Thymus (tissue), 11 donors: Measurements from ENCODE around the gene RASA2. TPM values are rescaled to one million over a fixed set of nuclear protein-coding genes. Genes with fewer than 3 reads are reported as not detected.

ENCODE experiments used
- DNase-seq, 9 donors: peaks; one replicate each; pipeline ENCODE4 v3.0.0-alpha.2; 2013; ENCODE audit warnings: low spot score in 9 of 9, low read depth in 6 of 9, missing footprints in 1 of 9
- H3K27ac ChIP-seq, 2 donors: one replicate each; pipeline ENCODE4 v1.5.1; 2013; ENCODE audit warnings: control low read depth in 1 of 2, low read depth in 1 of 2, low read length in 1 of 2, mild to moderate bottlenecking in 1 of 2, moderate library complexity in 1 of 2
- H3K27me3 ChIP-seq, 2 donors: one replicate each; pipeline ENCODE4 v1.5.1; 2013; ENCODE audit warnings: low read length in 1 of 2; ENCODE audit not compliant: control insufficient read depth in 2 of 2, insufficient read depth in 1 of 2
- H3K36me3 ChIP-seq, 2 donors: one replicate each; pipeline ENCODE4 v1.5.1; 2013; ENCODE audit warnings: low read length in 1 of 2, mild to moderate bottlenecking in 1 of 2, moderate library complexity in 1 of 2; ENCODE audit not compliant: control insufficient read depth in 2 of 2, insufficient read depth in 2 of 2
- H3K4me1 ChIP-seq, 2 donors: one replicate each; pipeline ENCODE4 v1.5.1; 2013; ENCODE audit warnings: low read length in 2 of 2; ENCODE audit not compliant: control insufficient read depth in 2 of 2, insufficient read depth in 2 of 2
- H3K4me3 ChIP-seq, 2 donors: one replicate each; pipeline ENCODE4 v1.5.1; 2013; ENCODE audit warnings: low read length in 2 of 2, control low read depth in 1 of 2, mild to moderate bottlenecking in 1 of 2
- H3K9me3 ChIP-seq, 2 donors: one replicate each; pipeline ENCODE4 v1.5.1; 2013; ENCODE audit warnings: low read length in 1 of 2, mild to moderate bottlenecking in 1 of 2; ENCODE audit not compliant: control insufficient read depth in 2 of 2, insufficient read depth in 1 of 2
- WGBS: extraction: QIAGEN DNeasy Blood & Tissue Kit; methylation state at CpG from one replicate; pipeline ENCODE4 v1.1.7; 2013; 5-methylcytosine and 5-hydroxymethylcytosine counted together
- polyA plus RNA-seq: library from polyadenylated mRNA; stranded (reverse); fragments of 200-250 nt; gene quantifications from one replicate; pipeline ENCODE4 v1.2.3, GENCODE V29; 2013
- total RNA-seq: library from RNA; stranded (reverse); fragments of 120-200 nt; gene quantifications from one replicate; pipeline ENCODE4 v1.2.4, GENCODE V29; 2013
- donor health status: healthy.

Gene RASA2
- total and polyA plus RNA-seq, 2 donors: 16.0 to 21.1 TPM

GRCh38 chr3:141454906-141455602 lies 31.8 kb upstream of the RASA2 start:
- Histone ChIP-seq H3K27me3 (no peaks in the 10 kb centered on the region), H3K4me1 (peaks cover 4 to 5% of the 10 kb centered on the region in 2 donors), H3K36me3 (no peaks in the 10 kb centered on the region), H3K27ac (no peak overlapping the region), H3K4me3 (no peak overlapping the region), H3K9me3 (no peaks in the 10 kb centered on the region)
- WGBS: 73% methylated on average over 20 of the region's 20 CpGs
- DNase-seq: peak in 7 of 9 donors; percentile 35 to 74 (median 52)

- no peak for DNase-seq
- no peaks in the 10 kb centered on the region for H3K36me3 ChIP-seq
- no peaks in the 10 kb centered on the region for H3K27me3 ChIP-seq
- WGBS: 95% methylated on average over 18 of the region's 18 CpGs
- H3K4me1 ChIP-seq: peaks cover 4 to 5% of the 10 kb centered on the region in 2 donors
- no peaks in the 10 kb centered on the region for H3K9me3 ChIP-seq
- H3K27ac ChIP-seq: no peak overlapping the region
- H3K4me3 ChIP-seq: no peak overlapping the region
Observed at GRCh38 chr3:141455603-141456300, 31.1 kb upstream of the RASA2 start.

GRCh38 chr3:141456301-141456625 lies 30.6 kb upstream of the RASA2 start:
- DNase-seq: no peak
- Histone ChIP-seq H3K9me3 (no peaks in the 10 kb centered on the region), H3K27ac (no peak overlapping the region), H3K4me3 (no peak overlapping the region), H3K36me3 (no peaks in the 10 kb centered on the region), H3K27me3 (no peaks in the 10 kb centered on the region), H3K4me1 (peaks cover 4 to 5% of the 10 kb centered on the region in 2 donors)
- 97% methylated on average over 11 of the region's 11 CpGs for WGBS

- Histone ChIP-seq H3K9me3 (no peaks in the 10 kb centered on the region), H3K27ac (no peak overlapping the region), H3K4me1 (peaks cover 0 to 4% of the 10 kb centered on the region in 2 donors), H3K36me3 (no peaks in the 10 kb centered on the region), H3K27me3 (no peaks in the 10 kb centered on the region), H3K4me3 (no peak overlapping the region)
- 93% methylated on average over 3 of the region's 3 CpGs for WGBS
- DNase-seq: no peak
Observed at GRCh38 chr3:141457624-141458236, 29.1 kb upstream of the RASA2 start.

- DNase-seq: no peak
- no peaks in the 10 kb centered on the region for H3K27me3 ChIP-seq
- no peak overlapping the region for H3K27ac ChIP-seq
- WGBS: 93% methylated on average over 7 of the region's 7 CpGs
- peaks cover 0 to 5% of the 10 kb centered on the region in 2 donors for H3K4me1 ChIP-seq
- H3K4me3 ChIP-seq: no peak overlapping the region
- no peaks in the 10 kb centered on the region for H3K36me3 ChIP-seq
- H3K9me3 ChIP-seq: peaks cover 0 to 8% of the 10 kb centered on the region in 2 donors
Observed at GRCh38 chr3:141459008-141459407, 27.8 kb upstream of the RASA2 start.

- peak; percentile 54 to 90 (median 78) for DNase-seq
- 36% methylated on average over 10 of the region's 10 CpGs for WGBS
- H3K4me3 ChIP-seq: no peak overlapping the region
- peaks cover 0 to 13% of the 10 kb centered on the region in 2 donors for H3K9me3 ChIP-seq
- no peak overlapping the region for H3K27ac ChIP-seq
- peaks cover 0 to 5% of the 10 kb centered on the region in 2 donors for H3K4me1 ChIP-seq
- H3K36me3 ChIP-seq: no peaks in the 10 kb centered on the region
- H3K27me3 ChIP-seq: no peaks in the 10 kb centered on the region
Observed at GRCh38 chr3:141460097-141460704, 26.6 kb upstream of the RASA2 start.

- Histone ChIP-seq H3K27ac (no peak overlapping the region), H3K4me3 (no peak overlapping the region), H3K36me3 (no peaks in the 10 kb centered on the region), H3K4me1 (peaks cover 0 to 5% of the 10 kb centered on the region in 2 donors), H3K27me3 (no peaks in the 10 kb centered on the region), H3K9me3 (peaks cover 0 to 13% of the 10 kb centered on the region in 2 donors)
- 86% methylated on average over 3 of the region's 3 CpGs for WGBS
- no peak for DNase-seq
Observed at GRCh38 chr3:141462176-141462859, 24.5 kb upstream of the RASA2 start.

GRCh38 chr3:141465221-141465620 lies 21.6 kb upstream of the RASA2 start:
- H3K9me3 ChIP-seq: peaks cover 0 to 13% of the 10 kb centered on the region in 2 donors
- H3K4me3 ChIP-seq: no peak overlapping the region
- H3K27ac ChIP-seq: no peak overlapping the region
- WGBS: 92% methylated on average over 2 of the region's 2 CpGs
- H3K4me1 ChIP-seq: peaks cover 0 to 5% of the 10 kb centered on the region in 2 donors
- H3K36me3 ChIP-seq: no peaks in the 10 kb centered on the region
- no peak for DNase-seq
- H3K27me3 ChIP-seq: no peaks in the 10 kb centered on the region
